GM12878 (cell line): ENCODE data around the gene MC3R. TPM values are rescaled to one million over a fixed set of nuclear protein-coding genes. Genes with fewer than 3 reads are reported as not detected.

ENCODE experiments used
- ESRRA ChIP-seq: IDR thresholded peaks from 2 replicates; pipeline ENCODE4 v1.6.1; 2012; ENCODE audit warnings: mild to moderate bottlenecking, low read length, improper control_type of control experiment
- KLF5 ChIP-seq: fragments of 450-650 bp; IDR thresholded peaks from 2 replicates; pipeline ENCODE4 v1.6.1; 2014; ENCODE audit warnings: mild to moderate bottlenecking; ENCODE audit not compliant: partially characterized antibody
- MYB ChIP-seq: fragments of 150-350 bp; IDR thresholded peaks from 2 replicates; pipeline ENCODE4 v1.6.1; 2014; ENCODE audit warnings: mild to moderate bottlenecking, low read depth, low read length, borderline replicate concordance
- NFXL1 ChIP-seq: fragments of 450-650 bp; IDR thresholded peaks from 2 replicates; pipeline ENCODE4 v1.6.1; 2017; ENCODE audit warnings: antibody characterized with exemption, mild to moderate bottlenecking, borderline replicate concordance
- NRF1 ChIP-seq: conservative IDR thresholded peaks from 2 replicates; pipeline ENCODE4 v1.6.1; 2011; ENCODE audit warnings: mild to moderate bottlenecking, low read depth, low read length, improper control_type of control experiment
- RUNX3 ChIP-seq: IDR thresholded peaks from 2 replicates; pipeline ENCODE4 v1.6.1; 2012; ENCODE audit warnings: low read length, inconsistent platforms
- ZNF207 ChIP-seq: fragments of 450-650 bp; IDR thresholded peaks from 2 replicates; pipeline ENCODE4 v1.6.1; 2014; ENCODE audit warnings: antibody characterized with exemption, mild to moderate bottlenecking, borderline replicate concordance
- ZNF622 ChIP-seq: fragments of 450-650 bp; IDR thresholded peaks from 2 replicates; pipeline ENCODE4 v1.6.1; 2017; ENCODE audit warnings: mild to moderate bottlenecking, inconsistent platforms
- ZSCAN29 ChIP-seq: fragments of 450-650 bp; IDR thresholded peaks from 2 replicates; pipeline ENCODE4 v1.6.1; 2017; ENCODE audit warnings: mild to moderate bottlenecking, moderate library complexity
- polyA plus RNA-seq, 11 experiments: library from polyadenylated mRNA; depleted of rRNA in 4 of 11; unstranded in 6 of 11; stranded (reverse) in 5 of 11; fragments of >200 nt; fragmentation: Nextera tagmentation in 4 of 11; fragmentation: Illumina TruSeq in 1 of 11; extraction: Ambion mirVana in 4 of 11; extraction: Trizol in 1 of 11; gene quantifications; 1 replicate in 1 of 11; 2 replicates in 10 of 11; pipeline versions ENCODE4 v1.2.1 to v1.2.3, GENCODE V29; 2011 to 2016; ENCODE audit warnings: inconsistent platforms in 2 of 11, missing spikeins in 2 of 11, low read depth in 1 of 11
- small RNA-seq: library from RNA; depleted of rRNA; stranded (forward); fragments of <200 nt; gene quantifications from one replicate; pipeline ENCODE3, GENCODE V24; 2014
- total RNA-seq, 4 experiments: library from RNA; depleted of rRNA in 3 of 4; stranded (reverse); fragments of >200 nt in 3 of 4; fragmentation: Illumina TruSeq in 1 of 4; extraction: Trizol in 1 of 4; gene quantifications; 2 replicates each; pipeline versions ENCODE4 v1.2.1 to v1.2.3, GENCODE V29; 2013 to 2021
- TF ChIP-seq, protein P1 (sequence below): fragments of 450-650 bp; IDR thresholded peaks from 2 replicates; pipeline ENCODE4 v1.6.1; 2016; ENCODE audit warnings: mild to moderate bottlenecking, moderate library complexity, borderline replicate concordance

Gene MC3R
- total and polyA plus RNA-seq, 10 of the 15 experiments (the other 5 are each of a cell fraction or from before 2014, with no cell fraction given): not detected

DNA sequence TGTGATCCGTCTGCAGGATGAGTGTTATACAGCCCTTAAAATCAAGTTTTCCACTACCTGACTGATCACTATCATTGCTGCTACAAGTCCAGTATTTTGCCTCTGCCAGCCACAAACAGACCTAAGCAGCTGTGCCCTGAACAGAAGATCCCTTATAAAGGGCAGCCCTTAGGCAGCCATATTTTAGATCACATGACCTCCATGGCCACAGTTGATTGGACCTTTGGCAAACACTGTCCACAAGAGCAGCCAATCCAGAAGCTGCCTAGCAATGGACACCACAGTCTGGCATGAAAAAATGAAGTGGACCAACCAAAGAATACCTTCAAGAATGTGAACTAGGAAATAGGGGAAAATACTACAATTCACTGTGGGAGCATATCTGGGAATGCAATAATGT is 50.8 kb downstream of the MC3R start (continued):
- TF ChIP-seq, protein P1, sequence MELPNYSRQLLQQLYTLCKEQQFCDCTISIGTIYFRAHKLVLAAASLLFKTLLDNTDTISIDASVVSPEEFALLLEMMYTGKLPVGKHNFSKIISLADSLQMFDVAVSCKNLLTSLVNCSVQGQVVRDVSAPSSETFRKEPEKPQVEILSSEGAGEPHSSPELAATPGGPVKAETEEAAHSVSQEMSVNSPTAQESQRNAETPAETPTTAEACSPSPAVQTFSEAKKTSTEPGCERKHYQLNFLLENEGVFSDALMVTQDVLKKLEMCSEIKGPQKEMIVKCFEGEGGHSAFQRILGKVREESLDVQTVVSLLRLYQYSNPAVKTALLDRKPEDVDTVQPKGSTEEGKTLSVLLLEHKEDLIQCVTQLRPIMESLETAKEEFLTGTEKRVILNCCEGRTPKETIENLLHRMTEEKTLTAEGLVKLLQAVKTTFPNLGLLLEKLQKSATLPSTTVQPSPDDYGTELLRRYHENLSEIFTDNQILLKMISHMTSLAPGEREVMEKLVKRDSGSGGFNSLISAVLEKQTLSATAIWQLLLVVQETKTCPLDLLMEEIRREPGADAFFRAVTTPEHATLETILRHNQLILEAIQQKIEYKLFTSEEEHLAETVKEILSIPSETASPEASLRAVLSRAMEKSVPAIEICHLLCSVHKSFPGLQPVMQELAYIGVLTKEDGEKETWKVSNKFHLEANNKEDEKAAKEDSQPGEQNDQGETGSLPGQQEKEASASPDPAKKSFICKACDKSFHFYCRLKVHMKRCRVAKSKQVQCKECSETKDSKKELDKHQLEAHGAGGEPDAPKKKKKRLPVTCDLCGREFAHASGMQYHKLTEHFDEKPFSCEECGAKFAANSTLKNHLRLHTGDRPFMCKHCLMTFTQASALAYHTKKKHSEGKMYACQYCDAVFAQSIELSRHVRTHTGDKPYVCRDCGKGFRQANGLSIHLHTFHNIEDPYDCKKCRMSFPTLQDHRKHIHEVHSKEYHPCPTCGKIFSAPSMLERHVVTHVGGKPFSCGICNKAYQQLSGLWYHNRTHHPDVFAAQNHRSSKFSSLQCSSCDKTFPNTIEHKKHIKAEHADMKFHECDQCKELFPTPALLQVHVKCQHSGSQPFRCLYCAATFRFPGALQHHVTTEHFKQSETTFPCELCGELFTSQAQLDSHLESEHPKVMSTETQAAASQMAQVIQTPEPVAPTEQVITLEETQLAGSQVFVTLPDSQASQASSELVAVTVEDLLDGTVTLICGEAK: no peak
- TF ChIP-seq ESRRA (no peak), NRF1 (no peak), KLF5 (no peak), MYB (no peak), ZNF622 (no peak), NFXL1 (no peak), ZSCAN29 (no peak), RUNX3 (no peak), ZNF207 (no peak)

Small RNA genes lying within 50 kb of the gene (small RNA-seq; reads per million reads assigned to genes)
- not detected for gene RNA5SP487

Other genes starting within 250 kb of the MC3R start
- gene CBLN4, start 243.2 kb upstream of the MC3R start, total RNA-seq (2014; rRNA removed): not detected in 2 replicates
- gene CBLN4, start 243.2 kb upstream of the MC3R start, total RNA-seq (2014; rRNA removed; fragmentation: Illumina TruSeq; extraction: Trizol): not detected in 2 replicates
- gene CBLN4, start 243.2 kb upstream of the MC3R start, total RNA-seq (2021): not detected in 2 replicates
- not detected in 2 replicates for gene CBLN4, start 243.2 kb upstream of the MC3R start, polyA plus RNA-seq (2011; rRNA removed)
- gene CBLN4, start 243.2 kb upstream of the MC3R start, polyA plus RNA-seq (2014; fragmentation: Illumina TruSeq; extraction: Trizol): not detected in 2 replicates
- not detected for gene CBLN4, start 243.2 kb upstream of the MC3R start, polyA plus RNA-seq (2014; fragmentation: Nextera tagmentation; extraction: Ambion mirVana)
- gene CBLN4, start 243.2 kb upstream of the MC3R start, polyA plus RNA-seq (2014; rRNA removed): not detected in 2 replicates
- not detected for gene CBLN4, start 243.2 kb upstream of the MC3R start, polyA plus RNA-seq (2016; fragmentation: Nextera tagmentation; extraction: Ambion mirVana)
- 0.56 and 1.1 TPM in 2 replicates for gene FAM210B, start 110.2 kb downstream of the MC3R start, total RNA-seq (2014; rRNA removed)
- 0.51 and 0.94 TPM in 2 replicates for gene FAM210B, start 110.2 kb downstream of the MC3R start, total RNA-seq (2014; rRNA removed; fragmentation: Illumina TruSeq; extraction: Trizol)
- gene FAM210B, start 110.2 kb downstream of the MC3R start, total RNA-seq (2021): 0.51 and 0.58 TPM in 2 replicates
- 1.4 and 1.8 TPM in 2 replicates for gene FAM210B, start 110.2 kb downstream of the MC3R start, polyA plus RNA-seq (2011; rRNA removed)
- 0.79 and 0.97 TPM in 2 replicates for gene FAM210B, start 110.2 kb downstream of the MC3R start, polyA plus RNA-seq (2014; fragmentation: Illumina TruSeq; extraction: Trizol)
- under 1 TPM; 0.13 to 0.38 TPM for gene FAM210B, start 110.2 kb downstream of the MC3R start, polyA plus RNA-seq (2014; fragmentation: Nextera tagmentation; extraction: Ambion mirVana)
- gene FAM210B, start 110.2 kb downstream of the MC3R start, polyA plus RNA-seq (2014; rRNA removed): 0.46 and 0.53 TPM in 2 replicates
- 1 to 10 TPM; 1.3 TPM for gene FAM210B, start 110.2 kb downstream of the MC3R start, polyA plus RNA-seq (2016; fragmentation: Nextera tagmentation; extraction: Ambion mirVana)
- 57.3 and 63.1 TPM in 2 replicates for gene AURKA, start 143.5 kb downstream of the MC3R start, total RNA-seq (2014; rRNA removed)
- 67.9 and 71.6 TPM in 2 replicates for gene AURKA, start 143.5 kb downstream of the MC3R start, total RNA-seq (2014; rRNA removed; fragmentation: Illumina TruSeq; extraction: Trizol)
- 59.4 and 61.2 TPM in 2 replicates for gene AURKA, start 143.5 kb downstream of the MC3R start, total RNA-seq (2021)
- 87.6 and 108 TPM in 2 replicates for gene AURKA, start 143.5 kb downstream of the MC3R start, polyA plus RNA-seq (2011; rRNA removed)
- gene AURKA, start 143.5 kb downstream of the MC3R start, polyA plus RNA-seq (2014; fragmentation: Illumina TruSeq; extraction: Trizol): 98.7 and 113 TPM in 2 replicates
- 10 to 100 TPM; 70.9 to 75.2 TPM for gene AURKA, start 143.5 kb downstream of the MC3R start, polyA plus RNA-seq (2014; fragmentation: Nextera tagmentation; extraction: Ambion mirVana)
- gene AURKA, start 143.5 kb downstream of the MC3R start, polyA plus RNA-seq (2014; rRNA removed): 58.3 and 60.8 TPM in 2 replicates
- gene AURKA, start 143.5 kb downstream of the MC3R start, polyA plus RNA-seq (2016; fragmentation: Nextera tagmentation; extraction: Ambion mirVana): 100 to 1,000 TPM; 120 to 122 TPM
- 41.9 and 42.7 TPM in 2 replicates for gene CSTF1, start 143.9 kb downstream of the MC3R start, total RNA-seq (2014; rRNA removed)
- gene CSTF1, start 143.9 kb downstream of the MC3R start, total RNA-seq (2014; rRNA removed; fragmentation: Illumina TruSeq; extraction: Trizol): 42.5 and 45.8 TPM in 2 replicates
- gene CSTF1, start 143.9 kb downstream of the MC3R start, total RNA-seq (2021): 39.7 and 41.8 TPM in 2 replicates
- gene CSTF1, start 143.9 kb downstream of the MC3R start, polyA plus RNA-seq (2011; rRNA removed): 81.4 and 89.1 TPM in 2 replicates
- gene CSTF1, start 143.9 kb downstream of the MC3R start, polyA plus RNA-seq (2014; fragmentation: Illumina TruSeq; extraction: Trizol): 56.2 and 57.8 TPM in 2 replicates
- 10 to 100 TPM; 63.3 to 66.0 TPM for gene CSTF1, start 143.9 kb downstream of the MC3R start, polyA plus RNA-seq (2014; fragmentation: Nextera tagmentation; extraction: Ambion mirVana)
- 44.9 and 47.2 TPM in 2 replicates for gene CSTF1, start 143.9 kb downstream of the MC3R start, polyA plus RNA-seq (2014; rRNA removed)
- 10 to 100 TPM; 43.3 to 54.5 TPM for gene CSTF1, start 143.9 kb downstream of the MC3R start, polyA plus RNA-seq (2016; fragmentation: Nextera tagmentation; extraction: Ambion mirVana)
- gene CASS4, start 163.5 kb downstream of the MC3R start, total RNA-seq (2014; rRNA removed): 0.06 and 0.11 TPM in 2 replicates
- 0.09 and 0.14 TPM in 2 replicates for gene CASS4, start 163.5 kb downstream of the MC3R start, total RNA-seq (2014; rRNA removed; fragmentation: Illumina TruSeq; extraction: Trizol)
- gene CASS4, start 163.5 kb downstream of the MC3R start, total RNA-seq (2021): 0.19 and 0.21 TPM in 2 replicates
- 0.10 and 0.11 TPM in 2 replicates for gene CASS4, start 163.5 kb downstream of the MC3R start, polyA plus RNA-seq (2011; rRNA removed)
- 0.13 and 0.21 TPM in 2 replicates for gene CASS4, start 163.5 kb downstream of the MC3R start, polyA plus RNA-seq (2014; fragmentation: Illumina TruSeq; extraction: Trizol)
- under 1 TPM; 0.04 to 0.11 TPM for gene CASS4, start 163.5 kb downstream of the MC3R start, polyA plus RNA-seq (2014; fragmentation: Nextera tagmentation; extraction: Ambion mirVana)
- 0.04 and 0.24 TPM in 2 replicates for gene CASS4, start 163.5 kb downstream of the MC3R start, polyA plus RNA-seq (2014; rRNA removed)
- under 1 TPM in 1 of 2 experiments, not detected in 1; 0.05 TPM for gene CASS4, start 163.5 kb downstream of the MC3R start, polyA plus RNA-seq (2016; fragmentation: Nextera tagmentation; extraction: Ambion mirVana)
- gene RTF2, start 219.9 kb downstream of the MC3R start, total RNA-seq (2014; rRNA removed): 71.2 and 73.9 TPM in 2 replicates
- gene RTF2, start 219.9 kb downstream of the MC3R start, total RNA-seq (2014; rRNA removed; fragmentation: Illumina TruSeq; extraction: Trizol): 65.1 and 66.2 TPM in 2 replicates
- 77.0 and 77.7 TPM in 2 replicates for gene RTF2, start 219.9 kb downstream of the MC3R start, total RNA-seq (2021)
- 86.5 and 100 TPM in 2 replicates for gene RTF2, start 219.9 kb downstream of the MC3R start, polyA plus RNA-seq (2011; rRNA removed)
- 61.5 and 79.2 TPM in 2 replicates for gene RTF2, start 219.9 kb downstream of the MC3R start, polyA plus RNA-seq (2014; fragmentation: Illumina TruSeq; extraction: Trizol)
- 100 to 1,000 TPM in 1 of 2 experiments, 10 to 100 TPM in 1; 99.3 to 133 TPM for gene RTF2, start 219.9 kb downstream of the MC3R start, polyA plus RNA-seq (2014; fragmentation: Nextera tagmentation; extraction: Ambion mirVana)
- 69.1 and 71.4 TPM in 2 replicates for gene RTF2, start 219.9 kb downstream of the MC3R start, polyA plus RNA-seq (2014; rRNA removed)
- gene RTF2, start 219.9 kb downstream of the MC3R start, polyA plus RNA-seq (2016; fragmentation: Nextera tagmentation; extraction: Ambion mirVana): 100 to 1,000 TPM; 124 TPM